ENCODE data around the gene DIPK2A. TPM values are rescaled to one million over a fixed set of nuclear protein-coding genes. Genes with fewer than 3 reads are reported as not detected.

DIPK2A gene
- total RNA-seq, 1 experiment from 2014 or later, result 11.0 TPM

GRCh38 chr3:144015133-144015532, 43.5 kb downstream of the DIPK2A start:
- no peaks in the 10 kb centered on the region for H3K36me3 ChIP-seq (ENCODE audit: control insufficient read depth in 1 of 2, insufficient read depth in 2 of 2, low read length in 2 of 2)
- intact Hi-C loops (cut with micrococcal nuclease), result no loop called here
- CTCF ChIA-PET, result no interaction called here

More at GRCh38 chr3:144015133-144015532, 43.5 kb downstream of the DIPK2A start:
- Histone ChIP-seq H4K20me1 (ENCODE audit: insufficient read depth) (no peaks in the 10 kb centered on the region), H3K27me3 (ENCODE audit: insufficient read depth, low read length) (no peaks in the 10 kb centered on the region), H3K9me2 (ENCODE audit: insufficient read depth) (no peaks in the 10 kb centered on the region), H2AFZ (ENCODE audit: low read depth, low read length, poor library complexity, severe bottlenecking) (no peak overlapping the region), H3K4me2 (ENCODE audit: low read length) (no peak overlapping the region), H3K27ac (ENCODE audit: low read depth, low read length) (no peak overlapping the region), H3K79me2 (ENCODE audit: insufficient read depth, low read length) (no peaks in the 10 kb centered on the region), H3K4me1 (ENCODE audit: control insufficient read depth in 1 of 2, insufficient read depth in 2 of 2, low read length in 2 of 2) (no peaks in the 10 kb centered on the region; a peak in 1 of 4 replicates), H3K4me3 (replicated peaks in 1 of 2; ENCODE audit: low read depth in 1 of 2, low read length in 2 of 2) (no peak overlapping the region), H3K9me3 (ENCODE audit: control insufficient read depth in 1 of 2, insufficient read depth in 1 of 2, low read depth in 1 of 2, low read length in 2 of 2) (no peaks in the 10 kb centered on the region), H3K9ac (ENCODE audit: low read length) (no peak overlapping the region)
- POLR2A ChIA-PET, result no interaction called here
- TF ChIP-seq RAD21 (IDR thresholded peaks at IDR 0.05; ENCODE audit: low read depth) (no peak), ELF1 (IDR thresholded peaks at IDR 0.05; ENCODE audit: borderline replicate concordance, low read depth) (no peak), SIN3A (IDR thresholded peaks at IDR 0.05; ENCODE audit: low read depth) (no peak), MAX (IDR thresholded peaks at IDR 0.05) (no peak), CTCF (IDR thresholded peaks at IDR 0.05 in 2 of 3, conservative IDR thresholded peaks at IDR 0.05 in 1 of 3; ENCODE audit: borderline replicate concordance in 1 of 3, insufficient read depth in 1 of 3, low read depth in 2 of 3, low read length in 2 of 3) (no peak), TCF7L2 (IDR thresholded peaks at IDR 0.05; ENCODE audit: borderline replicate concordance, extremely low read depth, insufficient read depth, insufficient read length) (no peak), ZFX (IDR thresholded peaks at IDR 0.05) (no peak), EZH2 (IDR thresholded peaks at IDR 0.05) (no peak), SRF (IDR thresholded peaks at IDR 0.05; ENCODE audit: low read depth) (no peak)
- no peak for DNase-seq (ENCODE audit: low read depth, low spot score)
- BruUV-seq (replicated peaks), result no TSS peak
- RAD21 ChIA-PET (ENCODE audit: low non-redundant PET in 1 of 2, low total read pairs in 2 of 2, uncharacterized antibody in 2 of 2, unreplicated experiment in 2 of 2), result no interaction called here
- ATAC-seq, result no peak

Data from HCT116 (cell line).